ENCODE data around the gene PCNX2.

GRCh38 chr1:233257786-233258185 is 37.7 kb downstream of the PCNX2 start:
- TF ChIP-seq POLR2A (IDR thresholded peaks at IDR 0.05) (no peak), CTCF (IDR thresholded peaks at IDR 0.05) (no peak), POLR2AphosphoS5 (IDR thresholded peaks at IDR 0.05) (no peak), EP300 (IDR thresholded peaks at IDR 0.05) (no peak)

Data from sigmoid colon (tissue), 4 donors.